Fibroblast of pulmonary artery (primary cell): Measurements from ENCODE around the gene SHLD1.

Experiments
- DNase-seq: peaks from one replicate; pipeline ENCODE4 v3.0.0-alpha.2; 2010; ENCODE audit warnings: low read depth
- H3K4me3 ChIP-seq: replicated peaks from 2 replicates; pipeline ENCODE4 v1.5.1; 2011; ENCODE audit warnings: low read depth, mild to moderate bottlenecking, control low read depth, low read length, moderate library complexity
- CTCF ChIP-seq: IDR thresholded peaks from 2 replicates; pipeline ENCODE4 v1.5.1; 2011; ENCODE audit warnings: mild to moderate bottlenecking, control low read depth, low read length, inconsistent platforms; ENCODE audit errors: missing control alignments

SHLD1 gene

GRCh38 chr20:5885866-5886265 is 135.7 kb downstream of the SHLD1 start:
- no peak for DNase-seq
- no peak for TF ChIP-seq CTCF
- H3K4me3 ChIP-seq: no peak overlapping the region

- no peak for TF ChIP-seq CTCF
- no peak overlapping the region for H3K4me3 ChIP-seq
- peak; percentile 29 for DNase-seq
Measured at GRCh38 chr20:5886788-5887187, 136.6 kb downstream of the SHLD1 start.

GRCh38 chr20:5887386-5887785 is 137.2 kb downstream of the SHLD1 start:
- no peak for TF ChIP-seq CTCF
- DNase-seq: no peak

GRCh38 chr20:5888041-5888440 is 137.8 kb downstream of the SHLD1 start:
- no peak overlapping the region for H3K4me3 ChIP-seq
- DNase-seq: no peak
- TF ChIP-seq CTCF: no peak

More at GRCh38 chr20:5887386-5887785, 137.2 kb downstream of the SHLD1 start:
- H3K4me3 ChIP-seq: no peak overlapping the region

DNA sequence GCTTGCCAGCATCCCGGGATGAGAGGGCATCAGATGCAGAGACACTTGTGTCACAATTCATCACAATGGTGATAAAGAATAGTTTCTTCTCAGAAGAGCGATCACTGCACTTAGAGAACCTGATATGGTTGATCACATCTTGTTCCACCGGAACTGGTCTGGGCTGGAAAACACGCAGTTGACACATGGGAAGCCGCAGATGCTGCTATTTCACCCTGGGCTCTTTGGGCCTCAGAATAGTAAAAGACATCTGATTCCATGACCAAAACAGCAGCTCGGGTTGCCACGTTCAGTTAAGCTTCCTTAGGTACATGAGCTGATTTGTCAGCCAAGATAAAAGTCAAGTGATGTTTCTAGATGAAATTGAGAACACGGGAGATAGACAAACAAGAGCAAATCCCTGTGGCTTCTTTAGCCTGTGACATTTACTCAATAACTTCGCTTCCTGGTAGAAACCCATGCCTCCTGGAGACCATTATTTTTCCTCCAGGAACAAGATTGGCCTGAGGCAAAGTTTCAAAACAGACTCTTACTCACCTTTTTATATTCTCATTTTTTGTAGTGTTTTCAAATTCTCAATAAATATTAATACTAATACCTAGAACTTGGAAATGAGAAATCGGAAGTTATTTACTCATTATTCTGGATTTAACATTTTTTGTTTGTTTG is 140.7 kb downstream of the SHLD1 start:
- no peak for TF ChIP-seq CTCF
- no peak overlapping the region for H3K4me3 ChIP-seq
- no peak for DNase-seq

DNA sequence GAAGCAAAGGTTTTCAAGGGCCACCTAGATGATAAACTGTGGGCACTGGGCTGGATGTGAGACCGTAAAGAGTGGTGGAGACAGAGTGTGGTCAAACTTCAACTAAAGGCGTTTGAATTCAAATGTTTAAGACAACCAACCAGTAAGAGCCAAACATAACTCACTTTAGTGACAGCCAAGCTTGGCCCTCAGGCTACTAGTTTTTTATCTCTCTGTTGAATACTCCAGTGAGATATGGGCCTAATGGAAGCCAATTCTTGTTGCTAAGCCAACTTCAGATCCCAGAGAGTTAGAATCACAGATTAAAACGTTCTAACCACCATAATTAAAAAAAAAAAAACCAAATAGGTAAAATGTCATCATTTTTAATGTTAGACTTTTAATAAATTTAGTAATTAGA is 142.9 kb downstream of the SHLD1 start:
- no peak for DNase-seq
- TF ChIP-seq CTCF: no peak
- H3K4me3 ChIP-seq: no peak overlapping the region

GRCh38 chr20:5893621-5894020 is 143.4 kb downstream of the SHLD1 start:
- TF ChIP-seq CTCF: no peak
- no peak for DNase-seq
- no peak overlapping the region for H3K4me3 ChIP-seq
